Natural killer cell (primary cell): ENCODE results near the gene PEAK1. TPM values are rescaled to one million over a fixed set of nuclear protein-coding genes. Genes with fewer than 3 reads are reported as not detected.
"Not testable (repeated sequence)": the region's sequence is repeated elsewhere in the genome, so short reads cannot be mapped to it uniquely, and the experiment has no call there.

Experiments
- ATAC-seq, 3 donors: fragments of 150-1000 bp in 2 of 3; fragments of 200-7000 bp in 1 of 3; cut with Tn5 transposase; 1 replicate in 1 of 3; 2 replicates in 2 of 3; pipeline ENCODE4 v1.10.0; 2021; ENCODE audit warnings: mild to moderate bottlenecking in 2 of 3, moderate library complexity in 2 of 3
- DNase-seq, 2 donors: peaks; one replicate each; pipeline versions ENCODE4 v3.0.0 to v3.0.0-alpha.2; 2013 to 2021; ENCODE audit warnings: mixed read lengths in 1 of 2
- H3K27ac ChIP-seq: one replicate; pipeline ENCODE4 v1.5.1; 2013; ENCODE audit warnings: mild to moderate bottlenecking, low read length
- H3K27me3 ChIP-seq: one replicate; pipeline ENCODE4 v1.6.1; 2013; ENCODE audit warnings: low read length; ENCODE audit not compliant: control insufficient read depth, insufficient read depth
- H3K36me3 ChIP-seq: one replicate; pipeline ENCODE4 v1.6.1; 2013; ENCODE audit warnings: low read length; ENCODE audit not compliant: control insufficient read depth, insufficient read depth
- H3K4me1 ChIP-seq: one replicate; pipeline ENCODE4 v1.6.1; 2013; ENCODE audit warnings: low read length; ENCODE audit not compliant: control insufficient read depth, insufficient read depth
- H3K4me3 ChIP-seq: one replicate; pipeline ENCODE4 v1.5.1; 2013; ENCODE audit warnings: low read length
- H3K9me3 ChIP-seq: one replicate; pipeline ENCODE4 v1.6.1; 2013; ENCODE audit warnings: low read length; ENCODE audit not compliant: control insufficient read depth, insufficient read depth
- H3K27ac Mint-ChIP-seq, 2 donors: one replicate each; pipeline ENCODE4 v1.8.0; 2022; ENCODE audit warnings: mild to moderate bottlenecking in 2 of 2, mixed read lengths in 2 of 2, moderate library complexity in 1 of 2
- H3K27me3 Mint-ChIP-seq, 2 donors: one replicate each; pipeline ENCODE4 v1.8.0; 2022; ENCODE audit warnings: low read depth in 2 of 2, mixed read lengths in 2 of 2
- H3K36me3 Mint-ChIP-seq: one replicate; pipeline ENCODE4 v1.8.0; 2022; ENCODE audit warnings: mixed read lengths
- H3K4me1 Mint-ChIP-seq, 2 donors: one replicate each; pipeline ENCODE4 v1.8.0; 2022; ENCODE audit warnings: mixed read lengths in 2 of 2
- H3K4me3 Mint-ChIP-seq: one replicate; pipeline ENCODE4 v1.8.0; 2022; ENCODE audit warnings: mild to moderate bottlenecking, moderate library complexity, mixed read lengths
- H3K9me3 Mint-ChIP-seq, 2 donors: one replicate each; pipeline ENCODE4 v1.8.0; 2022; ENCODE audit warnings: mixed read lengths in 2 of 2
- CTCF ChIP-seq: fragments of 200-600 bp; IDR thresholded peaks from one replicate; pipeline ENCODE4 v1.8.0; 2022; ENCODE audit warnings: antibody characterized with exemption
- WGBS: methylation state at CpG from one replicate; pipeline ENCODE4 v1.1.7; 2013; ENCODE audit warnings: missing lambda C conversion rate; ENCODE audit not compliant: insufficient coverage; 5-methylcytosine and 5-hydroxymethylcytosine counted together
- intact Hi-C: fragments of 100-400 bp; cut with micrococcal nuclease; formaldehyde crosslinking; loops from one replicate; pipeline ENCODE4 v1.14.2; 2022
- total RNA-seq, 4 donors: library from RNA; stranded (reverse); fragments of 120-200 nt in 1 of 4; gene quantifications; one replicate each; pipeline versions ENCODE4 v1.2.3 to v1.2.4, GENCODE V29; 2013 to 2022

The PEAK1 gene
- total RNA-seq, 3 donors from 2014 or later (not counting 1 experiment from before 2014, with no cell fraction given): 59.3 to 73.9 (median 69.1) TPM

GRCh38 chr15:77406846-77407245, 13.1 kb downstream of the PEAK1 start:
- Histone ChIP-seq H3K27ac (no peak overlapping the region), H3K27me3 (no peaks in the 10 kb centered on the region), H3K4me1 (peaks cover 8% of the 10 kb centered on the region), H3K4me3 (no peak overlapping the region), H3K9me3 (no peaks in the 10 kb centered on the region), H3K36me3 (no peaks in the 10 kb centered on the region)
- no peak overlapping the region for H3K4me3 Mint-ChIP-seq
- WGBS: 93% methylated on average over 4 of the region's 4 CpGs
- intact Hi-C loops: no loop called here
- ATAC-seq (no peak), DNase-seq (no peak)
- H3K36me3 Mint-ChIP-seq: no peaks in the 10 kb centered on the region
- peak overlapping the region in 1 of 2 donors; percentile 73 for H3K27ac Mint-ChIP-seq
- H3K9me3 Mint-ChIP-seq: no peaks in the 10 kb centered on the region
- no peak for TF ChIP-seq CTCF
- H3K27me3 Mint-ChIP-seq: no peaks in the 10 kb centered on the region
- peaks cover 38 to 41% of the 10 kb centered on the region in 2 donors for H3K4me1 Mint-ChIP-seq

- H3K27me3 Mint-ChIP-seq, H3K27me3 ChIP-seq, H3K36me3 ChIP-seq, H3K27ac ChIP-seq, H3K36me3 Mint-ChIP-seq, H3K4me3 Mint-ChIP-seq, H3K4me1 ChIP-seq, H3K9me3 Mint-ChIP-seq, DNase-seq, H3K9me3 ChIP-seq, intact Hi-C loops, ATAC-seq, H3K4me3 ChIP-seq: not testable (repeated sequence)
- peaks cover 44 to 47% of the 10 kb centered on the region in 2 donors for H3K4me1 Mint-ChIP-seq
- H3K27ac Mint-ChIP-seq: peak overlapping the region in 1 of 2 donors; percentile 73
- WGBS: 100% methylated on average over 1 of the region's 1 CpG
Measured at GRCh38 chr15:77406173-77406759, 13.6 kb downstream of the PEAK1 start.

- intact Hi-C loops: no loop called here
- no peaks in the 10 kb centered on the region for H3K9me3 ChIP-seq
- ATAC-seq: no peak
- WGBS: 87% methylated on average over 1 of the region's 1 CpG
- H3K4me1 Mint-ChIP-seq: peaks cover 30 to 35% of the 10 kb centered on the region in 2 donors
- TF ChIP-seq CTCF: no peak
- H3K36me3 ChIP-seq: no peaks in the 10 kb centered on the region
- no peaks in the 10 kb centered on the region for H3K27me3 ChIP-seq
- peaks cover 6% of the 10 kb centered on the region in 2 donors for H3K9me3 Mint-ChIP-seq
- H3K27ac Mint-ChIP-seq: no peak overlapping the region
- no peak overlapping the region for H3K4me3 Mint-ChIP-seq
- no peak overlapping the region for H3K4me3 ChIP-seq
- H3K4me1 ChIP-seq: no peaks in the 10 kb centered on the region
- peaks cover 9% of the 10 kb centered on the region for H3K36me3 Mint-ChIP-seq
- no peaks in the 10 kb centered on the region for H3K27me3 Mint-ChIP-seq
- no peak overlapping the region for H3K27ac ChIP-seq
- DNase-seq: no peak
Measured at GRCh38 chr15:77402740-77403379, 17.0 kb downstream of the PEAK1 start.

GRCh38 chr15:77400258-77400657, 19.6 kb downstream of the PEAK1 start:
- H3K4me1 ChIP-seq: no peaks in the 10 kb centered on the region
- H3K4me3 ChIP-seq: no peak overlapping the region
- Mint-ChIP-seq H3K4me1 (peaks cover 18 to 20% of the 10 kb centered on the region in 2 donors), H3K4me3 (no peak overlapping the region), H3K9me3 (peaks cover 12 to 23% of the 10 kb centered on the region in 2 donors), H3K27ac (no peak overlapping the region), H3K36me3 (peaks cover 28% of the 10 kb centered on the region), H3K27me3 (no peaks in the 10 kb centered on the region)
- no peak for TF ChIP-seq CTCF
- no peak for DNase-seq
- intact Hi-C loops: no loop called here
- H3K9me3 ChIP-seq: no peaks in the 10 kb centered on the region
- H3K36me3 ChIP-seq: no peaks in the 10 kb centered on the region
- no peak overlapping the region for H3K27ac ChIP-seq
- no peak for ATAC-seq
- H3K27me3 ChIP-seq: no peaks in the 10 kb centered on the region
- no CpG with 5 or more reads among the region's 1 CpG for WGBS
